PC-3 (cell line): ENCODE data around the gene SH3TC1.

Experiments
- CTCF ChIP-seq: fragments of 300-600 bp; sonication (generic); conservative IDR thresholded peaks from 2 replicates; pipeline ENCODE4 v1.5.1; 2017; ENCODE audit warnings: antibody characterized with exemption, low read depth, mild to moderate bottlenecking, low read length
- EZH2 ChIP-seq: fragments of 300-600 bp; sonication (generic); IDR thresholded peaks from one replicate; pipeline ENCODE4 v1.6.1; 2017; ENCODE audit warnings: antibody characterized with exemption, mild to moderate bottlenecking, low read length; ENCODE audit not compliant: unreplicated experiment
- EZH2phosphoT487 ChIP-seq: fragments of 300-600 bp; sonication (generic); IDR thresholded peaks from 2 replicates; pipeline ENCODE4 v1.6.1; 2018; ENCODE audit warnings: mild to moderate bottlenecking, antibody characterized with exemption, low read length, borderline replicate concordance

- TF ChIP-seq EZH2phosphoT487: no peak
- no peak for TF ChIP-seq CTCF
- TF ChIP-seq EZH2: no peak
Measured at GRCh38 chr4:8155660-8156421, 43.2 kb upstream of the SH3TC1 start.
